ENCODE results near the gene RPS6KA2. TPM values are rescaled to one million over a fixed set of nuclear protein-coding genes. Genes with fewer than 3 reads are reported as not detected.
A peak's percentile ranks its signal among the peaks of the same experiment; 100 is the strongest.

The RPS6KA2 gene
- total RNA-seq, 4 donors from 2014 or later: 52.1 to 84.8 (median 58.7) TPM

DNA sequence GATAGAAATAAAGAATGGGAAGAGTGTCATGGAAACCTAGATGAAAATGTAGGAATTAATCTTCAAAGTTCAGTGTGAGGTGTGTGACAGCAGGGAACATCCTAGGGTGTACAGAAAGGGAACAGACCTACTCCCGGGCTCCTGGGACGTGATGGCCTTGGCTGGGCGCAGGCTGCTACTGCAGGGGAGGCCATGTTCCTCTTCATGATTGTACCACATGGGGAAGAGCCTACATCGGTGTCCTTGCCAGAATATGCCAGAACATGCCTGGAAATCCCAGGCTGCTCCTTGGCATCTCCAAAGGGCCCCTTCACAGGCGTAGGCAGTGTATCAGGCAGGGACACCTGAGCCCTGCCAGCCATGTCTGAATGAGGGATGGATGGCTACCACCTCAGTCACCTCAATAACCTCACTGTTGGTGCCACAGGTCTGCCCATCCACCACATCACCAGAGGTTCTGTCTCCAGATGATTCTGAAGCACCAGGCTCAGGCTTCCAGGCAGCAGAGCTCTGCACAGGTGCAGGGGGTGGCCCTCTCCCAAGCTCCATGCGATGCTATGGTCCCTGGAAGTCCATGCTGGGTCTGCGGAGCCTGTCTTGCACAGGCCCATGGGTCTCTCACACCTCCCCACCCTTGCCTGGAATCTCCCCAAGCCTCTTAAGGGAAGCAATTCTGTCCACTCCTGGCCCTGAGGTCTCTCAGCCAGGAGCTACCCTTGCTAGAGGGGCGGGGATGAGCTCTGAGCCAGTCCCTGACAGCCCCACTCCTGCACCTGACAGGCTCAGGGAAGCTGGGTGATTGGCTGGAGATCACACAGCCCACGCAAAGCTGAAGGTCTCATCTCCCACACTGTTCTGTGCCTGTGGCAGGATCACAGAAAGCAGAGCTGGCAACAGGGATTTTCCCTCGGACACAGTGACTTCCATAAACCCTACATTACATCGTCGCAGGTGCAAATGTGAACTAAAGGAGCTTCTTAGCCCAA, 60.7 kb downstream of the RPS6KA2 start:
- ATAC-seq (ENCODE audit: low FRiP score): peak; percentile 29
- TF ChIP-seq, protein P1, sequence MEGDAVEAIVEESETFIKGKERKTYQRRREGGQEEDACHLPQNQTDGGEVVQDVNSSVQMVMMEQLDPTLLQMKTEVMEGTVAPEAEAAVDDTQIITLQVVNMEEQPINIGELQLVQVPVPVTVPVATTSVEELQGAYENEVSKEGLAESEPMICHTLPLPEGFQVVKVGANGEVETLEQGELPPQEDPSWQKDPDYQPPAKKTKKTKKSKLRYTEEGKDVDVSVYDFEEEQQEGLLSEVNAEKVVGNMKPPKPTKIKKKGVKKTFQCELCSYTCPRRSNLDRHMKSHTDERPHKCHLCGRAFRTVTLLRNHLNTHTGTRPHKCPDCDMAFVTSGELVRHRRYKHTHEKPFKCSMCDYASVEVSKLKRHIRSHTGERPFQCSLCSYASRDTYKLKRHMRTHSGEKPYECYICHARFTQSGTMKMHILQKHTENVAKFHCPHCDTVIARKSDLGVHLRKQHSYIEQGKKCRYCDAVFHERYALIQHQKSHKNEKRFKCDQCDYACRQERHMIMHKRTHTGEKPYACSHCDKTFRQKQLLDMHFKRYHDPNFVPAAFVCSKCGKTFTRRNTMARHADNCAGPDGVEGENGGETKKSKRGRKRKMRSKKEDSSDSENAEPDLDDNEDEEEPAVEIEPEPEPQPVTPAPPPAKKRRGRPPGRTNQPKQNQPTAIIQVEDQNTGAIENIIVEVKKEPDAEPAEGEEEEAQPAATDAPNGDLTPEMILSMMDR (IDR thresholded peaks at IDR 0.05): no peak
- DNase-seq (ENCODE audit: low spot score): no peak

DNA sequence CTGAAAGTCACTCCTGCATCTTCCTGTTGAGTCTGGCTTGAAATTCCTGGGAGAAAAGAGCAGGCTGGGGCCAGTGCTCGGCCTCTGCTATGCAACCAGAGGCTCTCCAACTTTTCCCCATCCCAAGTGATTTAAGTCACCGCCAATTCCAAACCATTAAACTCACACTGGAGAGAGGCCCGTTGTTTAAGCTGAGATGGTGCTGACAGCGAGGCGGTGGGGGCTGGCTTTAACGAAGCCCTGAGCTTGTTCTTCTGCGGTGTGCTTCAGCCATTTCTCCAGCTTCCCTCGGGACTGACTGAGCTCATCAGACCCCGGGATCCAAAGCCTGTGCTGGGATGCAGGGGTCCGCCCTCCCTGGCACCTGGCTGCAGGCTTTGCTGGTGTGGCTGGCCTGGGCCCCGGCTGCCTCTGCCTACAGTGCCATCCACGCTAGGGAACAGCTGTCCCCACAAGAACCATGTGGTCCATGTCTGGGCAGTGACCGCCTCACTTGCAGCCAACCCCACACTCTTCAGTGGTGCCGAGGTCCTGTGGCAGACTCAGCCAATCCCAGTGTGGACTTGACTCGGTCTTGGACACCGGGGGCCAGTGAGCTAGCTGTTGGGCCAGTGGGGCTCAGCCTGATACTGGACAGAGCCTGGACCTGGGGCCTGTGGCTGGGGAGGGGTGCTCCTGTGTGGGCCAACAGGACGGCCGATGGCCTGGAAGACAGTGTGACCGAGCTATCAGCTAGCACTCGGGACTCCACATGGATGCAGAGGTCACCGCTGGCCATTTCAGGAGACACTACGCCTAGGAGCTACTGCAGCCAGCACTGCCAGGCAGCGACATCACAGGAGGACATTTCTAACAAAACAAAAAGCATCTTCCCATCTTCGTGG, 61.7 kb downstream of the RPS6KA2 start:
- ATAC-seq (ENCODE audit: low FRiP score) (no peak), DNase-seq (ENCODE audit: low spot score) (no peak)
- TF ChIP-seq, protein P1 (IDR thresholded peaks at IDR 0.05): no peak

DNA sequence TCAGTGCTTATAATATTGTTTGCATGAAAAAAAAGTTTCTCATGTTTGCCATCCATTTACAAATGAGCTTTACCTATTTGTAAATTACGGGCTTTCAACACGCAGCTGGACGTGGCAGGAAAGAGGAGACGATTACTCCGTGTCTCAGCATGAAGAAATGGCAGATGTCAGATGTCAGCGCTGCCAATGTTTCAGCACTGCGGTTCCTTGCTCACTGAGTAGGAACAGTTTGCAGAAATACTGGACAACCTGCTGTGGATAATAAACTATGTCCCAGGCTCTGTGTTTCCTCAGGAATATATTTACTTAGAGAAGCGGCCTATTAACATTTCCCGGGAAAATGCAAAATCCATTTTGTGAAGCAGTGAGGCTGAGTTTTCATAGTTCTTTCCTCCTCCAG, 63.2 kb downstream of the RPS6KA2 start:
- TF ChIP-seq, protein P1 (IDR thresholded peaks at IDR 0.05): no peak
- no peak for ATAC-seq (ENCODE audit: low FRiP score)
- no peak for DNase-seq (ENCODE audit: low spot score)

DNA sequence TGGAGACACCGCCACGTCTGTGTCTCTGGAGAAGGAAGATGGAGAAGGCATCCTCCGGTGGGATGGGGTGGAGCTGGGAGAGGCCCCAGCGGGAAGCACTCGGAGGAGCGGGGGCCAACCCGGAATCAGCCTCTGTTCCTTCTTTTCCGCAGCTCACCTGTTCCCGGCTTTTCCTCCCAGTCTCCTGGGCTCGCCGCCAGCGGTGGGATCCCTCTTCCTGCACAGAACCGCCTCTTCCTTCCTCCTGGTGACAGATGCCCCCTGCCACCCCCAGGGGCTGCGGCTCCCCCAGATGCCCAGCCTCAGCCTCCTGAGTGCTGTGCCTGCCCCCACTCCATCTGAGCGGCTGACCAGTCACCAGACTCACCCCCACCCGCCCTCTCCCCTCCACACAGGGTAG, 63.9 kb downstream of the RPS6KA2 start:
- no peak for ATAC-seq (ENCODE audit: low FRiP score)
- DNase-seq (ENCODE audit: low spot score): no peak
- TF ChIP-seq, protein P1 (IDR thresholded peaks at IDR 0.05): no peak

DNA sequence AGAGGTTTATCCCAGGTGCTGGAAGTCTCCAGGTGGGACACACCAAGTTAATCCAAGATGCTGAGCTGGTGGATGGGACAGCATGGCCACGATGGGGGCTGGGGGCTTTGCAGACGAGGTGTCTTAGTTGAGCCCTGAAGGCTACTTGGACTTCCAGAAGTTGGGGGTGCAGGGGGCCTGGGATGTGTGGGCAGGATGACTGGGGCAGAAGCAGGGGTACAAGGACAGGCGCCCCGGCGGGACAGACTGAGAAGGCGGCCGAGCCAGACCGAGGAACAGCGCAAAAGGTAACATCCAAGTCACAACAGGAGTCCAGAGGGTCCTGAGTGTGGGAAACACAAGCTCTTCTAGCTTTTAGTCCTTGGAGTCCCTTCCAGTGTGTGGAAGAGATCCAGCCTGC, 64.3 kb downstream of the RPS6KA2 start:
- DNase-seq (ENCODE audit: low spot score) (no peak), ATAC-seq (ENCODE audit: low FRiP score) (no peak)
- TF ChIP-seq, protein P1 (IDR thresholded peaks at IDR 0.05): no peak

DNA sequence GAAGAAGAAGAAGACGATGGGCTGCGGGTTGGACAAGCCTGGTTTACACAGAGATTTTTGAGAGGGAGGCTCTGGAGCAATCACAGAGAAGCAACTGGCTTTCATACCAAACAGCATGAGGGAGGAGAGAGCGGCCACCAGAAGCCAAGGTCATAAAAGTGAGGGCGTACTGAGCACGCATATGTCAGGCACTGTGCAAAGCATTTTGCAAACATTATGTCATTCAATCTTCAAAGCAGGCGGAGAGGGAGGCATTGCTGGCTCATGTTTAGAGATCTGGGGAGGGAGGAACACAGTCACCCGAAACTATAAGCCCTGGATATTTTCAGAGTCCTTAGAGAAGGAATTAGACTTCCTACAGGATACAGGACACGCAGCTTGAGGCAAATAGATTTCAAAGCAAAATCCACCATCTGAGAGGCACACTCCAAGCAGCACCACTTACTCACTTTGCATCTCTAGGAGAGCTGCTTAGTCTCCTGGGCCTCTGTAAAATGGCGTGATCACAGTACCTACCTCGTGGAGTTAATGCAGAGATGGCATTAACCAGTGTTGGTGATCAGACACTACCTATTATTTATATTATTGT, 65.2 kb downstream of the RPS6KA2 start:
- TF ChIP-seq, protein P1 (IDR thresholded peaks at IDR 0.05): no peak
- DNase-seq (ENCODE audit: low spot score) (no peak), ATAC-seq (ENCODE audit: low FRiP score) (no peak)

Data from omental fat pad (tissue), 4 donors.